Activated CD4-positive, alpha-beta T cell treated with anti-CD3 and anti-CD28 coated beads, Interleukin-2, amount 10 ng/mL, durations not matched to agents 7 days and 5 days (primary cell): ENCODE results near the gene PMEL. TPM values are rescaled to one million over a fixed set of nuclear protein-coding genes. Genes with fewer than 3 reads are reported as not detected.
A peak's percentile ranks its signal among the peaks of the same experiment; 100 is the strongest.

Experiments used
- CTCF ChIA-PET: fragments of 350-600 bp; sonication (Branson Sonifier 250); formaldehyde crosslinking; loops from one replicate; lab custom pipeline; 2021; ENCODE audit warnings: antibody characterized with exemption; lab: Charles Lee
- POLR2A ChIA-PET: fragments of 350-600 bp; sonication (Branson Sonifier 250); formaldehyde crosslinking; loops from one replicate; lab custom pipeline; 2021; ENCODE audit warnings: antibody characterized with exemption; lab: Charles Lee
- DNase-seq: peaks from one replicate; pipeline ENCODE4 v3.0.0-alpha.2; 2020
- H3K27ac Mint-ChIP-seq: one replicate; pipeline ENCODE4 v1.8.0; 2021; ENCODE audit warnings: mild to moderate bottlenecking, moderate library complexity, mixed read lengths
- H3K27me3 Mint-ChIP-seq: one replicate; pipeline ENCODE4 v1.8.0; 2021; ENCODE audit warnings: mixed read lengths
- H3K36me3 Mint-ChIP-seq: one replicate; pipeline ENCODE4 v1.8.0; 2021; ENCODE audit warnings: low read depth, mixed read lengths
- H3K4me1 Mint-ChIP-seq: one replicate; pipeline ENCODE4 v1.8.0; 2021; ENCODE audit warnings: mixed read lengths
- H3K4me3 Mint-ChIP-seq: one replicate; pipeline ENCODE4 v1.8.0; 2021; ENCODE audit warnings: mild to moderate bottlenecking, moderate library complexity, mixed read lengths
- H3K9me3 Mint-ChIP-seq: one replicate; pipeline ENCODE4 v1.8.0; 2021; ENCODE audit warnings: mixed read lengths
- total RNA-seq, 2 experiments: library from RNA; stranded (reverse); gene quantifications; one replicate each; pipeline ENCODE4 v1.2.3, GENCODE V29; 2021

The PMEL gene
- total RNA-seq, 2 experiments from 2014 or later = 0.37 TPM; not detected in 1

DNA sequence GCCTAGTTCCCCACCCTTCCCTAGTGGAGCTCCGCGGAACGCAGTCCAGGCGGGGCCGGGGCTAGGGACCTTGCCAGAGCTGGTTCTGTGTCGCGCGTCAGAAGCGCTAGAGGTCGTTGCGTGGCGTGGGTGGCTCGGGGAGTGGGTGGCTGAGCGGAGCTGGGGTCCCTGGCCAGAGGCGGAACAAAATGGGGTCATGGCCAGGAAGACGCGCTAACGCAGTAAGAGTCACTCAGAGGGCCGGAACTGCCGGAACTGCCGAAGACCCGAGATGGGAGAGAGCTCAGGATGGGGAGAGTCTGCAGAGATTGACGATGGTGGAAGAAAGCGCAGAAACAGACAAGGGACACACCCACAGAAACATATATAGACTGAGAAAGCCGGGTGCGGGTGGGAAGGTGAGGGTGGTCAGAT, 30.1 kb downstream of the PMEL start:
- Mint-ChIP-seq H3K9me3 (no peaks in the 10 kb centered on the region), H3K4me3 (peak overlapping the region; percentile 89), H3K4me1 (peaks cover 74% of the 10 kb centered on the region), H3K27ac (peak overlapping the region; percentile 89), H3K36me3 (peaks cover 94% of the 10 kb centered on the region), H3K27me3 (no peaks in the 10 kb centered on the region)
- POLR2A ChIA-PET = no interaction called here
- CTCF ChIA-PET = interaction anchor here (0.8 to 1.6 kb wide), 7 partner anchors 8 to 197 kb away, joined by 3 to 8 read pairs (median 3); partner anchors contain the start of genes ORMDL2 and SARNP
- no peak for DNase-seq

DNA sequence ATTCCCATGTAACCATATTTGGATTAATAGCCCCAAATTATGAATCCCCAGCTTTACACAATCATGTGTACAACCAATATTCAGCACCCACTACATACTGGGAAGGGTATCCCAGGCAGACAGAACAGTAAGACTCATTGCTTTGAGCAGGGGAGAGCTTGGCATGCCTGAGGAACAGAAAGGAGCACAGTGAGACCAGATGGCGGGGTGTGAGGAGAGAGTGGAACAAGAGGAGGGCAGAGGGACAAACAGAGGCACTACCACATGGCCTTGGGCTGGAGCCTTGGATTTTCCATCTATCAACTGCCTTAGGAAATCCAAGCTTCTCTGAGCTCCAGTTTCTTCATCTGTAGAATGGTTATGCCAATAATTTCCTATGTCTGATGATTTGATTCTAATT, 31.1 kb downstream of the PMEL start:
- H3K4me1 Mint-ChIP-seq = peaks cover 70% of the 10 kb centered on the region
- CTCF ChIA-PET = interaction anchor here (0.6 to 3.1 kb wide), 6 partner anchors 9 to 728 kb away, joined by 3 to 19 read pairs (median 4); no protein-coding TSS in a partner anchor
- H3K9me3 Mint-ChIP-seq = no peaks in the 10 kb centered on the region
- H3K27me3 Mint-ChIP-seq = no peaks in the 10 kb centered on the region
- peak overlapping the region; percentile 89 for H3K4me3 Mint-ChIP-seq
- POLR2A ChIA-PET = interaction anchor here (0.6 to 0.8 kb wide), 2 partner anchors 39 to 110 kb away, joined by 3 to 5 read pairs; partner anchors contain the start of gene RAB5B
- peaks cover 85% of the 10 kb centered on the region for H3K36me3 Mint-ChIP-seq
- H3K27ac Mint-ChIP-seq = peak overlapping the region; percentile 89
- DNase-seq = no peak

- H3K9me3 Mint-ChIP-seq = no peaks in the 10 kb centered on the region
- peaks cover 80% of the 10 kb centered on the region for H3K36me3 Mint-ChIP-seq
- CTCF ChIA-PET = interaction anchor here (0.6 to 3.1 kb wide), 11 partner anchors 12 to 954 kb away, joined by 3 to 19 read pairs (median 4); partner anchors contain the start of gene RDH5
- POLR2A ChIA-PET = interaction anchor here (0.6 to 0.8 kb wide), 2 partner anchors 40 to 109 kb away, joined by 3 to 5 read pairs; partner anchors contain the start of gene RAB5B
- H3K27ac Mint-ChIP-seq = peak overlapping the region; percentile 70
- H3K4me3 Mint-ChIP-seq = peak overlapping the region; percentile 89
- DNase-seq = no peak
- no peaks in the 10 kb centered on the region for H3K27me3 Mint-ChIP-seq
- H3K4me1 Mint-ChIP-seq = peaks cover 69% of the 10 kb centered on the region
Measured at GRCh38 chr12:55933799-55934742, 31.8 kb downstream of the PMEL start.

DNA sequence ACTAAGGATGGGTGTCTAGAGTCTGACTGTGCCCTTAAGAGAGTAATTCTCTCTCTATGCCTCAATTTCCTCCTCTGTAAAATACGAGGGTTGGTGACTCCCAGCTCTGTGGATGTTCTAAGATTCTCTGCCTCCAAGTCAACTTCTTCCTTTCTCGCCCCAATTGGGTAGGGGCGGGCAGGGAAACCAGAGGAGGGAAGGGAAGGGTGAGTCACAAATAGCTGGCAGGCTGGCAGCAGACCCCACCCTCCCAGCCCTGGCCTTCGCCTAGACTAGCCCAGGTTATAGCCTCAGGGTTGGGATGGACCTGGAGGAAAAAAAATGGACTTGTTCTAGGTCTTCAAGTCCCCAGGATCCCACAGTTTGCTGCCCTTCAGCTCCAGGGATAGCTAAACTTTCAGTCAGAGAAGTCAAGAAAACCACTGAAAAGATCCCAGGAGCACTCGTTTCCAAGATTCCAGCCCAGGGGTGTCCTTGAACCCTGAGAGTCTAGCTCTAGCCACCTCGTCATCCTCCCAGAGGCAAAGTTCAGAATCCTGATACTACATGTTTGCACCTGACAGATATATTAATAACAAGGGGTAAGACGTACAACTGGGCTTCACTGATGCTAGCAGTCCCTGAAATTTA, 32.6 kb downstream of the PMEL start:
- POLR2A ChIA-PET = interaction anchor here (1.1 kb wide), 1 partner anchor 106 kb away, joined by 3 read pairs; no protein-coding TSS in a partner anchor
- DNase-seq = no peak
- Mint-ChIP-seq H3K4me3 (peak overlapping the region; percentile 89), H3K27ac (peak overlapping the region; percentile 96), H3K36me3 (peaks cover 72% of the 10 kb centered on the region), H3K27me3 (no peaks in the 10 kb centered on the region), H3K9me3 (no peaks in the 10 kb centered on the region), H3K4me1 (peaks cover 61% of the 10 kb centered on the region)
- CTCF ChIA-PET = interaction anchor here (0.6 to 3.1 kb wide), 9 partner anchors 13 to 953 kb away, joined by 3 to 19 read pairs (median 4); partner anchors contain the start of genes RAB5B and RDH5

- DNase-seq = peak; percentile 52
- Mint-ChIP-seq H3K4me1 (peaks cover 54% of the 10 kb centered on the region), H3K9me3 (no peaks in the 10 kb centered on the region), H3K4me3 (peak overlapping the region; percentile 89), H3K27me3 (no peaks in the 10 kb centered on the region), H3K36me3 (peaks cover 69% of the 10 kb centered on the region), H3K27ac (peak overlapping the region; percentile 96)
- ChIA-PET CTCF (interaction anchor here (0.6 to 3.1 kb wide), 5 partner anchors 14 to 673 kb away, joined by 3 to 19 read pairs (median 4); partner anchors contain the start of gene RAB5B), POLR2A (interaction anchor here (1.1 kb wide), 1 partner anchor 105 kb away, joined by 3 read pairs; no protein-coding TSS in a partner anchor)
Measured at GRCh38 chr12:55932551-55932910, 33.3 kb downstream of the PMEL start.

- Mint-ChIP-seq H3K4me1 (peaks cover 48% of the 10 kb centered on the region), H3K36me3 (peaks cover 69% of the 10 kb centered on the region), H3K9me3 (no peaks in the 10 kb centered on the region), H3K27ac (peak overlapping the region; percentile 99), H3K27me3 (no peaks in the 10 kb centered on the region), H3K4me3 (peak overlapping the region; percentile 89)
- CTCF ChIA-PET = interaction anchor here (0.6 to 3.1 kb wide), 6 partner anchors 7 to 231 kb away, joined by 3 to 19 read pairs (median 4); partner anchors contain the start of genes ORMDL2 and SARNP
- DNase-seq = peak; percentile 29
- POLR2A ChIA-PET = interaction anchor here (0.6 kb wide), 2 partner anchors 114 to 537 kb away, joined by 3 to 5 read pairs; partner anchors contain the start of genes ORMDL2 and SARNP
Measured at GRCh38 chr12:55931780-55932550, 33.9 kb downstream of the PMEL start.

DNA sequence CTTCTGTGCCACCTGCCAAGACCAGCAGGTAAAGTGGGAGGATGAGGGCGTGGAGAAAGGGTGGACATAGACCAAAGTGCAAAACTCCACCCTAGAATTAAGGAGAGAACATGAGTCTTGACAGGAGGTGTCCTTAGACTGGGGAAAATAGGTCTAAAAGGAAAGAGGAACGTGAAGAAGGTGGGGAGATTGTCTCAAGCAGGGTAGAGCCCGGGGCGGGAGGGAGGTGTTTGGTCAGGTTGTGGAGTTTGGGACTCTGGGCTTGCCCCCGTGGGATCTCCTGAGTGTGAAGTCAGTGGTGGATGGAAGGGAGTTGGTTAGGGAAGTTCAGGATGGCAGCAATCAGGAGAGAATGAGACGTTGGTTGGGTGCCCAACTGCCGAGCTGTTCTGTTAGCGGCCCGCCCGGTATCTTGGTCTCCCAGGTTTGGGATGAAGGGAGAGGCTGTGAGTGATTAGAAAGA, 34.5 kb downstream of the PMEL start:
- Mint-ChIP-seq H3K4me3 (peak overlapping the region; percentile 89), H3K27me3 (no peaks in the 10 kb centered on the region), H3K4me1 (peaks cover 42% of the 10 kb centered on the region), H3K36me3 (peaks cover 63% of the 10 kb centered on the region), H3K9me3 (no peaks in the 10 kb centered on the region), H3K27ac (peak overlapping the region; percentile 99)
- CTCF ChIA-PET = interaction anchor here (0.7 to 1.8 kb wide), 6 partner anchors 8 to 193 kb away, joined by 3 to 6 read pairs (median 4); partner anchors contain the start of genes ORMDL2 and SARNP
- POLR2A ChIA-PET = interaction anchor here (0.6 kb wide), 2 partner anchors 114 to 538 kb away, joined by 3 to 5 read pairs; partner anchors contain the start of genes ORMDL2 and SARNP
- no peak for DNase-seq

DNA sequence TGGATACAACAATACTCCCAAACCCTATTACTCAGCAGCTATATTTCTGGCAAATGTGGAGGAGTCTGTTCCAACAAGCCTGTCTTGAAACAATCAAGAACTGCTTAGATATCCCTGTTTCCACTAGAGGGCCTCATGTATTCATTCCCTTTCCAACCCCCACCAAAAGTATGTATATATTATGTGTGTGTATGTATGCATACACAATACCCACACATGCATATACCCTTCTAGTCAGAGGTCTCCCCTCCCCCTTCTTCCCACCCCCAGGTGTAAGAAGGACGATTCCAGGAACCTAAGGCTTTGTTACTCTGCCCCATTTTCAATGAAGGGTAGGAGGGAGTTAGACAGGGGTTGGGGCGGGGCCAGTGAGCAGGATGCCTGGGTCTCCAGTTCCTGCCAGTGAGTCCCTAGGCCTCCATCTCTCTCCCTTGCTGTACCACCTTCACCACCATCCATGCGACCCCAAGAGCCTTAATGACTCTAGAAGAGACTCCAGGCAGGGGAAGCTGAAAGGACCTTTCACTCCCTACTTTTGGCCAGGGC, 35.0 kb downstream of the PMEL start, which contains the start of gene DGKA:
TSS of gene DGKA (plus strand) at position 392 of the 546 bp plus-strand sequence. CDS start 5,342 bp downstream, outside the sequence.
- H3K27ac Mint-ChIP-seq = peak within 1 kb of the TSS; percentile 99
- no peaks in the 10 kb centered on the region for H3K27me3 Mint-ChIP-seq
- DNase-seq = peak; percentile 92
- CTCF ChIA-PET = interaction anchor here (0.9 to 6.8 kb wide), 8 partner anchors 9 to 192 kb away, joined by 3 to 45 read pairs (median 4); partner anchors contain the start of genes DNAJC14, ORMDL2 and SARNP
- POLR2A ChIA-PET = interaction anchor here (1.1 kb wide), 1 partner anchor 102 kb away, joined by 6 read pairs; no protein-coding TSS in a partner anchor
- H3K4me1 Mint-ChIP-seq = peaks cover 42% of the 10 kb centered on the region
- peaks cover 62% of the 10 kb centered on the region for H3K36me3 Mint-ChIP-seq
- no peaks in the 10 kb centered on the region for H3K9me3 Mint-ChIP-seq
- peak within 1 kb of the TSS; percentile 89 for H3K4me3 Mint-ChIP-seq

DNA sequence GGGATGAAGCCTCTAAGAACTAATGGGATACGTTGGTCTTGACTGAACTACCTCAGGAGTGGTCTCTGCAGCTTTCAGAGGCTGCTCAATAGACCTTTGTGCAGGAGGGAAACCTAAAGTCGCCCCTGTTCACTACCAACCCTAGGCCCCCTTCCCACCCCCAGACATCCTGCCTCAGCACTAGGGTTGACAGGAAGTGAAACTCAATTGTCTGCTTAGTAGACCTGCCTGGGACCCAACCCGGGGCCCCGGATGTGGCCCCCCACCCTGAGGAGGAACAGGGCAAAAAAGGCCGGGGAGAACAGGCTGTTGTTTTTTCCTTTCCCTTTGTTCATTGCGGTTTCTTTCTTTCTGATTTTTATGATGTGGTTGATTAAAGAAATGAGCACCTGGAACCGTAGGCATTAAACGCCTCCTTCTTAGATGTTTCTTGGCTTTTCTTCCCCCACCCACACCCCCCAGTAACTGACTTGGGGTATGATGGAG, 36.5 kb downstream of the PMEL start:
- Mint-ChIP-seq H3K27ac (peak overlapping the region; percentile 99), H3K4me1 (peaks cover 38% of the 10 kb centered on the region), H3K36me3 (peaks cover 59% of the 10 kb centered on the region), H3K9me3 (no peaks in the 10 kb centered on the region), H3K27me3 (no peaks in the 10 kb centered on the region), H3K4me3 (peak overlapping the region; percentile 89)
- ChIA-PET CTCF (interaction anchor here (1.3 to 6.8 kb wide), 3 partner anchors 10 to 191 kb away, joined by 4 to 45 read pairs (median 6); no protein-coding TSS in a partner anchor), POLR2A (interaction anchor here (0.7 to 1.0 kb wide), 2 partner anchors 11 to 112 kb away, joined by 3 read pairs; partner anchors contain the start of genes ORMDL2 and SARNP)
- peak; percentile 94 for DNase-seq

DNA sequence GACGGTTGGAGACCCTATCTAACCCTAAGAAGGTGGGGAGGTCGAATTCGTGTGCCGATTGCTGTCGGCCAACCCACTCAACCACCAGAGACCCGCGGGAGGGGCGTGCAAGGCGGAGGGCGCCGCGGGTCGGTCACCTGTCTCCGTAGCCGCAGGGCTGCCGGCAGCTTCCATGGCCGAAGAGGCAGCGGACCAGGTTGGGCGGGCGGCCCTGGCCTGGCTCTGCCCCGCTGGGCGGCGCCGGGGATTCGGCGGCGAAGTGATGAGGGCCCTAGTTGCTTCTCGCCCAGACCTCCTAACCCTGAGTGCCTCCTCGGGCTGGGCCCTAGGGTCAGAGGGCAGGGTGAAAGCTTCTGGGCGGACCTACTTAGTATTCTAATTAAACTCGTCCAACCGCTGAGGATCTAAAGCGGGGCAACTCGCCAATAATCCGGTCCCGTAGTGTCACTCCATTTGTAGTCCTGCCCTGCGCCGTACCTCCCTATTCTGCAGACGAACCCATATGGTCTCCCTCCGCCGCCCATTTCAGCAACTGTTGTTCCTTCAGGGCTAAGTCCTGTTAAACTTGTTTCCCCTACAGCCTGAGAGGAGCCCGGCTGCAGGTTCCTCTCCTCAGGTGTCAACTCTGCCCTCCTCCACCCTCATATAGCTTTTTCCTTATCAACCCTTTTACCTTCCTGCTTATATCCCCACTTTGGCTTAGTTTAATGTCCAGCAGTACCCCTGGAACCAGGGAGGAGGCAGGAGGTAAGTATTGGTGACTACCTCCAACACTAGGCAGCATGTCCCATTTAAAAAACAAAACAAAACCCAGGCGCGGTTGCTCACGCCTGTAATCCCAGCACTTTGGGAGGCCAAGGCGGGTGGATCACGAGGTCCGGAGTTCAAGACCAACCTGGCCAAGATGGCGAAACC, 38.0 kb downstream of the PMEL start, which contains the start of gene PYM1:
TSS of gene PYM1 (minus strand) at position 307 of the 915 bp plus-strand sequence. CDS start at position 174, 133 bp downstream.
- peaks cover 34% of the 10 kb centered on the region for H3K4me1 Mint-ChIP-seq
- ChIA-PET CTCF (interaction anchor here (0.6 to 6.8 kb wide), 7 partner anchors 12 to 1280 kb away, joined by 3 to 45 read pairs (median 4); partner anchors contain the start of gene DNAJC14), POLR2A (no interaction called here)
- peaks cover 52% of the 10 kb centered on the region for H3K36me3 Mint-ChIP-seq
- no peaks in the 10 kb centered on the region for H3K9me3 Mint-ChIP-seq
- peak within 1 kb of the TSS; percentile 99 for H3K27ac Mint-ChIP-seq
- H3K27me3 Mint-ChIP-seq = no peaks in the 10 kb centered on the region
- peak; percentile 83 for DNase-seq
- H3K4me3 Mint-ChIP-seq = peak within 1 kb of the TSS; percentile 89
